ENCODE data around the gene KIRREL1.
A peak's percentile ranks its signal among the peaks of the same experiment; 100 is the strongest.

KIRREL1 gene

DNA sequence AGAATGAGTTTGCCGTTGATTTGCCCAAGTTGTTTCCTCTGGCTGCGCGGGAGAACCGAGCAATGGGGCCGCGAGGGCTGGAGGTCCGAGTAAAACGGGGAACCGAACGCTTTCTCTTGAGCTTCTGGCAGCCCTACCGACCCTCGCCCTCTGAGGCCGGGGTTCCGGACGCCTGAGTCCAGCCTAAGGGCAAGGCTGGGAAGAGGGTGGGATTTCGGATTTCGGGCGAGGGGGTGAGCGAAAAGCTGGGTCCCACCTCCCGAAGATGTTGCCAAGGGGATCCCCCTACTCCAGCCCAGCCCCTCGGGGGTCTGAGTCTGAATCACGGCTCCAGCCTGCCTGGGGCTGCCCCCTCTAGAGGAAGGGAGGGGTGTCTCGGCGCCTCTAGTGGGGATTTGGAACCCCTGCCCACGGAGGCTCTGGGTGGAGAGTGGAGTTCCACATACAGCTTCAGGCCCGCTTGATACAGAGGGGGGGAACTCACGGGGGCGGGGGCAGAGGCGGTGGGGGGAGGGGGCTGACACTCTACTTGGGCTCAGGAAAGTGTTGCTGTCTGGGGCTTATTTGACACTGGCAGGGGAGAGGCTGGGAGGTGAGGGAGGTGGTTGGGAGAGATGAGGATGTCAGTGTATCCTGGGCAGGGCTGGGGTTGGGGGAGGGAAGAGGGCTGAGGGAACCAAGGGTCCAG, 617 bp downstream of the KIRREL1 start:
- Histone ChIP-seq H3K9me3 (ENCODE audit: insufficient read depth, low read depth, low read length) (no peaks in the 10 kb centered on the region), H3K27ac (ENCODE audit: low read depth, low read length) (peak overlapping the region; percentile 64), H3K4me1 (ENCODE audit: insufficient read depth, low read length) (peaks cover 38% of the 10 kb centered on the region), H3K27me3 (ENCODE audit: insufficient read depth, low read length) (no peaks in the 10 kb centered on the region), H3K4me3 (ENCODE audit: low read length) (peak overlapping the region; percentile 95), H3K36me3 (ENCODE audit: insufficient read depth, low read length) (no peaks in the 10 kb centered on the region), H3K9ac (ENCODE audit: low read depth, low read length) (peak overlapping the region; percentile 86)
- WGBS = 2% methylated on average over 28 of the region's 29 CpGs

DNA sequence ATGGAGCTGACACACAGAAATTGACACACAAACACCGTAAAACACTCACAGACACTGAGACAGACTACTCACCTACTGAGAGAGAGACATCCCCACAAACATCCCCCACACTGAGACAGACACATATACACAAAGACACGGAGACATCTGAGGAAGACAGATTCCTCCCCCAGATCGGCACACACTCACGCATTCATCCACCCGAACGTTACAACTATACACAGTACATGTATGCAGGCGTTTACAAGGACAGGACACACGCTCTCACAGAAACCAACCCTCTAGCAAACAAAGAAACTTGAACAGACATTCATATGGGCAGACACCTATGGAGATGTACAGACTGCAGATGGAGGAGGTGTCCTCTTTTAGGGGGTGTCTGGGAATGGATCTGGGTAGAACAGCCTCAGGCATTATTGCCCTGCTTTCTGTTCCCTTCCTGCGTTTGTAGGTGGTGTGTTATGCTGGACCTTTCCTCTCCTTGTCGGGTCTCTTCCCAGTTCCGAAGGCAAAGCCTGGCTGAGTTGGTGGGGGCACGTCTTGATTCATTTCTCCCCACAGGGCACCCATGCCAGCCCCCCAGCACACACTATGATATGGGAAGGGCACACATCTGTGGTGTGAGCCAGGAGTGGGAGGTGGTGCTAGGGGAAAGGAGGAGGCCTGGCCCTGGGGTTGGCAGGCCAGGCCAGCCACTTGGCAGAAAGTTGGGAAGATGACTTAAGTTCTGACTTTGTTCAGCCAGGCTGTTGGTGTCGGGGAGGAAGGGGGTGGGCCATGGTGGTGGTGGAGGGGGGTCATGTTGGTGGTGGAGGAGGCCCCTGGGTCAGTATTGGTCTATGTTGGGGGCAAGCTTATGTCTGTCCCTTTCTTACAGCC, 1.5 kb downstream of the KIRREL1 start:
- H3K4me1 ChIP-seq (ENCODE audit: insufficient read depth, low read length) = peaks cover 38% of the 10 kb centered on the region
- no peak overlapping the region for H3K27ac ChIP-seq (ENCODE audit: low read depth, low read length)
- H3K36me3 ChIP-seq (ENCODE audit: insufficient read depth, low read length) = peaks cover 2% of the 10 kb centered on the region; the same call in 1 of the 2 replicates
- peak overlapping the region; percentile 95 for H3K4me3 ChIP-seq (ENCODE audit: low read length)
- WGBS = 34% methylated on average over 9 of the region's 13 CpGs
- H3K9me3 ChIP-seq (ENCODE audit: insufficient read depth, low read depth, low read length) = no peaks in the 10 kb centered on the region
- H3K9ac ChIP-seq (ENCODE audit: low read depth, low read length) = peak overlapping the region; percentile 35; the same call in 1 of the 2 replicates
- H3K27me3 ChIP-seq (ENCODE audit: insufficient read depth, low read length) = no peaks in the 10 kb centered on the region

DNA sequence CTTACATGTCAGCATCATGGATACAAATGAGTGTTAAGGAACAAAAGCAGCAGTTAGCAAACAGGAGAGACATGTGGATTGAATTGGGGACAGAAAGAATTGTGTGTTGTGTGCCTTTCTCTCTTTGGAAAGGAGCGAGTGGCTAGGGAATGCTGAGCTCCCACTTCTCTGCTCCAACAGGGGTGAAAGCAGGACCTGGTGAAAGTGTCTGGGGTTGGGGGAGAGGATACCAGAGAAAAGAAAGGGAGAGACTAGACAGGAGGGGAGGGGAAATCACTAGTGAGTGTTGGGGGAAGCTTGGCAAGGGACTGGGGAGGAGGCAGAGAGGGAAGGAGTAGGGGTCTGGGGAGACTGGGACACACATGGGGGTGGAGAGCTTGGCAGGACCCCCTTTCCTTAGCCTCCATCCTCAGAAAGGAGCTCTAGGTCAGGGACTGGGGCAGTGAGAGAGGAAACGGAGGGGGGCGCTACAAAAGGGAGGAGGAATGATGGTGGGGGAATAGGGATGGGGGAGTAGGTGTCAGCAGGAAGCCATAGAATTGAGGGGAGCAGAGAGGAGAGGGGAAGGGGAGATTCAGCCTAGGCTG, 2.2 kb downstream of the KIRREL1 start:
- no peak overlapping the region for H3K27ac ChIP-seq (ENCODE audit: low read depth, low read length)
- H3K9ac ChIP-seq (ENCODE audit: low read depth, low read length) = 0 out of 2 replicates have a peak overlapping the region, but pooled peaks have one; percentile 6
- peaks cover 4% of the 10 kb centered on the region; the same call in 1 of the 2 replicates for H3K36me3 ChIP-seq (ENCODE audit: insufficient read depth, low read length)
- H3K4me1 ChIP-seq (ENCODE audit: insufficient read depth, low read length) = peaks cover 42% of the 10 kb centered on the region
- no peaks in the 10 kb centered on the region for H3K27me3 ChIP-seq (ENCODE audit: insufficient read depth, low read length)
- no peaks in the 10 kb centered on the region for H3K9me3 ChIP-seq (ENCODE audit: insufficient read depth, low read depth, low read length)
- WGBS = 48% methylated on average over 3 of the region's 3 CpGs
- H3K4me3 ChIP-seq (ENCODE audit: low read length) = peak overlapping the region; percentile 95

DNA sequence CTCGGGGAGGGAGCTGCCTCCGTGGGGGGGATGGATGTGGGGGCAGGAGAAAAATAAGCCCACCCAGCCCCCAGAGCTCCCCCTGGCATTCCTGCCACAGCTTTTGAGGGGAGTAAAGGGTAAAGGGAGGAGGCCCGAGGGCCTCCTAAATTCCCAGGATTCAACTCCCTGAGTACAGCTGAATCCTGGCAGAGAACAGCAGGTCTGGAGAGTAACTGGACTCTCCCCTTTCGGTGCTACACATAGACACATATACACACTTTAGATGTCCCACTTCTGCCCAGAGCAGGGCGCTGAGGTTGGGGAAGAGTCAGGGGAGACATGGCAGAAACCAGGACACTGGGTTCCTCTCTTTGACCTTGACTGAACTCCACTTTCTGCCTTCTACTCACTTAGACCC, 3.0 kb downstream of the KIRREL1 start:
- H3K27ac ChIP-seq (ENCODE audit: low read depth, low read length) = no peak overlapping the region
- peaks cover 47% of the 10 kb centered on the region for H3K4me1 ChIP-seq (ENCODE audit: insufficient read depth, low read length)
- H3K4me3 ChIP-seq (ENCODE audit: low read length) = no peak overlapping the region
- WGBS = 66% methylated on average over 5 of the region's 5 CpGs
- H3K27me3 ChIP-seq (ENCODE audit: insufficient read depth, low read length) = no peaks in the 10 kb centered on the region
- no peaks in the 10 kb centered on the region for H3K9me3 ChIP-seq (ENCODE audit: insufficient read depth, low read depth, low read length)
- peaks cover 4% of the 10 kb centered on the region; the same call in 1 of the 2 replicates for H3K36me3 ChIP-seq (ENCODE audit: insufficient read depth, low read length)
- H3K9ac ChIP-seq (ENCODE audit: low read depth, low read length) = no peak overlapping the region

DNA sequence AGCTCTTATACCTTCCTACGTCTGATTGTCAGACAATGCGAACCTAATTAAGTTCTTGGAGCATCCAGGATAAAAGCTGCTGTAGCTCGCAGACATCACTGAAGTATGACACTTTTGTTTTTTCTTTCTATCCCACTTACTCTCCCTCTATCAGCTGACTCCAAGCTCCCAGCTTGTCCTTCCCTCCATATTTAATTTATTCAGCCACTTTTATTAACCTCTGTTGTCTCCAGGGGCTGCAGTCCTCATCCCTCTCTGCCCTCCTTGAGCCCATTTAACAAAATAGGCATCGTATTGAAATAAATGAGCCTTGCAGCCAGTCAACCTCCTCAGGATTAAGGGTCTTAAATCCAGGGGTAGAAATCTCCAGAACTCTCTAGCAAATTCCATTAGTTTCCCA, 7.1 kb downstream of the KIRREL1 start:
- WGBS = 90% methylated on average over 4 of the region's 4 CpGs
- Histone ChIP-seq H3K4me3 (ENCODE audit: low read length) (no peak overlapping the region), H3K9ac (ENCODE audit: low read depth, low read length) (no peak overlapping the region), H3K4me1 (ENCODE audit: insufficient read depth, low read length) (peaks cover 57% of the 10 kb centered on the region), H3K9me3 (ENCODE audit: insufficient read depth, low read depth, low read length) (no peaks in the 10 kb centered on the region), H3K27me3 (ENCODE audit: insufficient read depth, low read length) (no peaks in the 10 kb centered on the region), H3K36me3 (ENCODE audit: insufficient read depth, low read length) (peaks cover 4% of the 10 kb centered on the region; the same call in 1 of the 2 replicates), H3K27ac (ENCODE audit: low read depth, low read length) (no peak overlapping the region)

DNA sequence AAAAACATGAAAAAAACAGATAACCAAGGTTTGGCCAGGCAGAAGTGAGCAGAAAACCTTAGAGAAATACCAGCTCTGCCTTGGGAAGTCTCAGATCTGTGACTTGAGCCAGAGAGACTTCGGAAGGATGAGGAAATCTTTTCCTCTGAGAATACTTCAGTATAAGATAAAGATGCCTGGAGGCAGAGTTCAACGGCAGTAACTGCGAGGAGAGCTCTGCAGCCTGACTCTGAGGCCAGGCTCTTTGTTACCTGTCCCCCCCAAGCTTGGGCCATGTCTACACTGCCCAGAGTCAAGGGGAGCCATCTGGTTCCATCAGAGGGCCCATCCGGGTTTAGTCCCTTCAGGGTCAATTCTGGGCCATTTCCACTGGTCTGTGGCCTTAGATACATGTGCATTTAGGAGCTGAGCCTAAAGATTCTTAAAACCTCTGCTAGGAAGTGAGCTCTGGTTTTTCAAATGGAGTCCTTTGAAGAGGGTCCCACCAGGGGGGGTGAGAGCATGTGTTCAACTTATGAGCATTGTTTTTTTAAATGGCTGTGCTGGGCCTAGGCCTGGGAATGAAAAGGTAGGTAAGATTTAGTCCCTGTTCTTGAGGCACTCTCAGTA, 8.7 kb downstream of the KIRREL1 start:
- Histone ChIP-seq H3K9me3 (ENCODE audit: insufficient read depth, low read depth, low read length) (no peaks in the 10 kb centered on the region), H3K27ac (ENCODE audit: low read depth, low read length) (peak overlapping the region; percentile 68), H3K4me1 (ENCODE audit: insufficient read depth, low read length) (peaks cover 50% of the 10 kb centered on the region), H3K27me3 (ENCODE audit: insufficient read depth, low read length) (no peaks in the 10 kb centered on the region), H3K36me3 (ENCODE audit: insufficient read depth, low read length) (peaks cover 4% of the 10 kb centered on the region; the same call in 1 of the 2 replicates), H3K4me3 (ENCODE audit: low read length) (no peak overlapping the region), H3K9ac (ENCODE audit: low read depth, low read length) (peak overlapping the region; percentile 6; the same call in 1 of the 2 replicates)
- WGBS = 73% methylated on average over 4 of the region's 4 CpGs

DNA sequence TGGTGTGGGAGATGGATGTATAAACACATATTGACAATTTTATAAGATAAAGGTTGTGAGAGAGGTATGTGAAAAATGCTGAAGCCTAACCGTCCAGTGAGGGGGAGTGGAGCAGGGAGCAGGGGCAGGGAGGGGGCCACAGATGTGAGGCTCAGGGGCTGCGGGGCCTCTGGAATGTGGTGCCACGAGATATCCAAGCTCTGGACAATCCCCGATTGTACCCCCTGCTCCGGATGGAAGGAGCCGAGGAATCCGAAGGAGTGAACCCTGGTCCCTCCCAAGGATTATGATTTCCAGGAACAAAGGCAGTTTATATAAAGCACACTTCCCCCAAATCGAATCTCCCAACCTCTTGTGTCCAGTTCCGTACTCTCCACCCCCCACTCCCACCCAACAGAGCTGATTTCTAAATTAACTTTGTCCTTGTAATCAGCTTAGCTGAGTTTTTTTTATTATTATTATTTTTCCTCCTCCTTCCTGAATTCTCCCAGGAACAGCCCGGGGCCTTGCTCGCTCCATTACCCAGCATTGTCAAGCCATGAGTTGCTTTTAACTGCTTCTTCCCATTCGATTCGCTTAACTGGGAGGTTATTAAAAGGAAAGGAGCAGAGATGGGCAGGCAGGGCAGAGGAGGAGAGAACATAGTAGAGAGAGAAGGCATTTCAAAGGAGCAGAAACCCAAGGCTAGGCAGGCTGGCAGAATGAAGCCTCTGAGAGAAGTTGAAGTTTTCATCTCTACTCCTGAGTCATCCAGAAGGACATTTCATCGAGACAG, 9.4 kb downstream of the KIRREL1 start:
- Histone ChIP-seq H3K9ac (ENCODE audit: low read depth, low read length) (peak overlapping the region; percentile 6; the same call in 1 of the 2 replicates), H3K27me3 (ENCODE audit: insufficient read depth, low read length) (no peaks in the 10 kb centered on the region), H3K9me3 (ENCODE audit: insufficient read depth, low read depth, low read length) (no peaks in the 10 kb centered on the region), H3K27ac (ENCODE audit: low read depth, low read length) (peak overlapping the region; percentile 68), H3K36me3 (ENCODE audit: insufficient read depth, low read length) (peaks cover 4% of the 10 kb centered on the region; the same call in 1 of the 2 replicates), H3K4me1 (ENCODE audit: insufficient read depth, low read length) (peaks cover 57% of the 10 kb centered on the region), H3K4me3 (ENCODE audit: low read length) (no peak overlapping the region)
- 71% methylated on average over 14 of the region's 14 CpGs for WGBS

DNA sequence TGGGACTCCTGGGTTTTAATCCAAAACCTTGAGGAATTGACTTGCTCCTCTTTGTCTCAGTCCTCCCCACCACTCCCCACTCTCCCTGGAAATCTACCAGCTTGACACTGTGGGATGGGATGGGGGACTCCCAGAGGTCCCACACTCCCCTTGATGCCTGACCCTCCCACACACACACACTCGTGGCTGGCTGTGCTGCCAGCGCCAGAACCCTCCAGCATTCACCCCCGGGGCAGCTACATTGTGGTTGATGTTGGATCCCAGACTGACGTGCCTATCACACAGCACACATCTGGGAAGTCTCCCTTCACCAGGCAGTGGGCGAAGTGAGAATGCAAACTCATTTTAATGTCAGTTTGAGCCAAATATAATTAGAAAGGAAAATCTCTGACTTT, 10.0 kb downstream of the KIRREL1 start:
- peak overlapping the region; percentile 6; the same call in 1 of the 2 replicates for H3K9ac ChIP-seq (ENCODE audit: low read depth, low read length)
- peaks cover 4% of the 10 kb centered on the region; the same call in 1 of the 2 replicates for H3K36me3 ChIP-seq (ENCODE audit: insufficient read depth, low read length)
- peak overlapping the region; percentile 26; the same call in 1 of the 2 replicates for H3K27ac ChIP-seq (ENCODE audit: low read depth, low read length)

DNA sequence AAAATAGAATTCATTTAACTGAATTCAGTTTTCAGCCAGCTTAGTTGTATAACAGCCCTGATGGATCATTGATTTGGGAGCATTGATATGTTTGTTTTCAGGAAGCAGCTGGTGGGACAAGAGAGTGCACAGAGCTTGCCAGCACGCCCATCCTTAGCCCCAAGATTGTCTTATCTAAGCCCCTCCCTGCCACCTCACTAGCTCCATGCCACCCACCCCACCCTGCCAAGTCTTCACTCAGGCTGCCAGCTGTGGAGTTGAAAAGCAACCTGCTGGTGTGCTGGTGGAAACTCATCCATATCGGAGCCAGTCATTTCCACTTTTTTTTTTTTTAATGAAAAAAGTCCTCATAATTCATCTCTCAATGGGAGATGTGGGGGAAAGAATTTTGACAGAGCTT, 11.8 kb downstream of the KIRREL1 start:
- Histone ChIP-seq H3K4me3 (ENCODE audit: low read length) (no peak overlapping the region), H3K36me3 (ENCODE audit: insufficient read depth, low read length) (no peaks in the 10 kb centered on the region), H3K4me1 (ENCODE audit: insufficient read depth, low read length) (peaks cover 74% of the 10 kb centered on the region), H3K27me3 (ENCODE audit: insufficient read depth, low read length) (no peaks in the 10 kb centered on the region), H3K27ac (ENCODE audit: low read depth, low read length) (no peak overlapping the region), H3K9ac (ENCODE audit: low read depth, low read length) (no peak overlapping the region), H3K9me3 (ENCODE audit: insufficient read depth, low read depth, low read length) (no peaks in the 10 kb centered on the region)
- 80% methylated on average over 1 of the region's 2 CpGs for WGBS

More for the DNA sequence above, 10.0 kb downstream of the KIRREL1 start:
- Histone ChIP-seq H3K9me3 (ENCODE audit: insufficient read depth, low read depth, low read length) (no peaks in the 10 kb centered on the region), H3K4me1 (ENCODE audit: insufficient read depth, low read length) (peaks cover 62% of the 10 kb centered on the region), H3K4me3 (ENCODE audit: low read length) (no peak overlapping the region), H3K27me3 (ENCODE audit: insufficient read depth, low read length) (no peaks in the 10 kb centered on the region)
- 72% methylated on average over 4 of the region's 5 CpGs for WGBS

DNA sequence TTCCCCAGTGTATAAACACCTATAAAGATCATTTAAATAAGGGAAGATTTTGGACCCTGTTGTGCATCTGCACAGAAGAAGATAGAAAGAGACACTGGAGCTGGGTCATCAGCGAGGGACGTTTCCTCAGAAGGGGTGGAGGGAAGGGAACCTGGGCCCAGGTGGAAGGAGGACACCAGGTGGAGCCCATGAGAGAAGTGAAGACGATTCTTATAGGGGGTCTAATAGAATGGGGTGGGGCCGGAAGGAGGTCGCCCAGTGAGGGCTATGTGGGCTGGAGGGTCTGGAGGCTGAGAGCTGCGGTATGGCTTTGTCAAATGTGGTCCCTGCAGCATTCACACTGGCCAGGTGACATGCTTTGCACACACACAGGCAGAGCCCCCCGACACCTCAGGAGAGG, 13.7 kb downstream of the KIRREL1 start:
- H3K36me3 ChIP-seq (ENCODE audit: insufficient read depth, low read length) = no peaks in the 10 kb centered on the region
- no peaks in the 10 kb centered on the region for H3K9me3 ChIP-seq (ENCODE audit: insufficient read depth, low read depth, low read length)
- WGBS = 79% methylated on average over 7 of the region's 7 CpGs
- no peak overlapping the region for H3K27ac ChIP-seq (ENCODE audit: low read depth, low read length)
- H3K4me3 ChIP-seq (ENCODE audit: low read length) = no peak overlapping the region
- H3K4me1 ChIP-seq (ENCODE audit: insufficient read depth, low read length) = peaks cover 76% of the 10 kb centered on the region
- no peak overlapping the region for H3K9ac ChIP-seq (ENCODE audit: low read depth, low read length)
- no peaks in the 10 kb centered on the region for H3K27me3 ChIP-seq (ENCODE audit: insufficient read depth, low read length)

Measured in HUES64 (cell line).